ENCODE results near the gene RNF217. TPM values are rescaled to one million over a fixed set of nuclear protein-coding genes. Genes with fewer than 3 reads are reported as not detected.

RNF217 gene
- total RNA-seq, 1 experiment from 2014 or later: 12.2 TPM

DNA sequence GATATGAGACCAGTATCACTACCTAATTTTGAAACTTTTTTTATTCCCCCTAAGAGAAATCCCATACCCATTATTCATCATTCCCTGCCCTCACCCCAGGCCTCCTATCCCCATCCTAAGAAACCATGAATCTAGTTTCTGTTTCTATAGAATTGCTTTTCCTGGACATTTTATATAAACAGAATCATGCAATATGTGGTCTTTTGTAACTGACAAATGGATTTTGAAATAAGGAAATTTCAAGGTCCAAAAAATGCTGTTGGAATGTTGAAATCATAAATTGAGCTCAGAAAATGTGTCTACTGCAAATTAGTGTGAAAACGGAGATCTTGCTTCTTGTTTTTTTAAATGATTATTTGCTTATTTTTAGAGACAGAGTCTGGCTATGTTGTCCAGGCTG, 25.1 kb downstream of the RNF217 start:
- DNase-seq (ENCODE audit: extremely low read depth, low read depth): no peak

- DNase-seq (ENCODE audit: extremely low read depth, low read depth): no peak
These were observed 25.9 kb downstream of the RNF217 start for GRCh38 chr6:124987999-124988591.

DNA sequence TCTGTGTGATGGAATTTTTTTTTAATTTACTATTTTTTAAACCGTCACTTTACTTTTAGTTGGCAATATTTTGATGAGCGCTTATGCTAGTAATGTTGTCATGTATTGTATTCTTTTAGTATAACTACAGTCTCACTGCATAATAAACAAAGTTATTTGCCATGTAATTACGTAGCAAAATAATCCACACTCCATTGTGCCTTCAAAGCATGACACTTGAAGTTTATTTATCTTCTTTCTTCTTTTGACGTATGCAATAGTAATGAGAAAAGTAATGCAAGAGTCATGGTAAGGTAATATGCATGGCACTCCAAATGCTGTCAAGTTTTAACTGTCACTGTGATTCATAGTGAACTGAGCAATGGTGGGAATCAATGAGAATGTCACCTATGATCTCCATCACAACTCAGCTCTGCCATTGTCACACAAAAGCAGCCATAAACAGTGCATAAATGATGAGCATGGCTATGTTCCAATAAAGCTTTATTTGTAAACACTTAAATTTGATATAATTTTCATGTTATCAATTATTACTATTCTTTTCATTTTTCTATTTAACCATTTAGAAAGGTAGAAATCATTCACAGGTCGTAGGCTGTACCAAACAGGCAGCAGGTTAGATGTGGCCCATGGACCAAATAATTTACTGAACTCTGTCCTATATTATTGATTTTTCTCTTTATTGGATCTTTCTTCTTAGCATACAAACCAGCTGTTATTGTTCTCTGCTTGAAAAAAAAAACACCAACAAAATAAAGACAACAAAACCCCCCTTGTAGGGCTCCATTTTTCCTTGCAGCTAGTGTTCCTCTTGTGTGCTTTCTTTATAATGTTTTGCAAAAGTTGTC, 27.1 kb downstream of the RNF217 start:
- no peak for DNase-seq (ENCODE audit: extremely low read depth, low read depth)

DNA sequence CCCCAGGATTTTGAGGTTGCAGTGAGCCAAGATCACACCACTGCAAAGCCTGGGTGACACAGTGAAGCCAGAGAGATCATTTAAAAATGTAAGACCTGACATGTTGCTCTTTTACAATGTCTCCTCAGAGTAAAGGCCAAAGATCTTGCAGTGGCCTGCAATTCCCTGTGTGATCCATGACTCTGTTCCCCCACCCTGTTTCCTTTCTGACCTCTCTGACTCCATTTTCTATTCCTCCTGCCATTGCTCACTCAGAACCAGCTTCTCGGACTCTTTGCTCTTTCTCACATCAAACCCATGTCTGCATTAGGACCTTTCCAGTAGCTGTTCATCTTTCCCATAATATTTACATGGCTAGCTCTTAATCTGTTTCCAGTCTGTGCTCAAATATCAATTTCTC, 28.8 kb downstream of the RNF217 start:
- no peak for DNase-seq (ENCODE audit: extremely low read depth, low read depth)

- no peak for DNase-seq (ENCODE audit: extremely low read depth, low read depth)
These were observed 29.6 kb downstream of the RNF217 start for GRCh38 chr6:124991764-124992295.

- no peak for DNase-seq (ENCODE audit: extremely low read depth, low read depth)
These were observed 31.1 kb downstream of the RNF217 start for GRCh38 chr6:124993327-124993726.

DNA sequence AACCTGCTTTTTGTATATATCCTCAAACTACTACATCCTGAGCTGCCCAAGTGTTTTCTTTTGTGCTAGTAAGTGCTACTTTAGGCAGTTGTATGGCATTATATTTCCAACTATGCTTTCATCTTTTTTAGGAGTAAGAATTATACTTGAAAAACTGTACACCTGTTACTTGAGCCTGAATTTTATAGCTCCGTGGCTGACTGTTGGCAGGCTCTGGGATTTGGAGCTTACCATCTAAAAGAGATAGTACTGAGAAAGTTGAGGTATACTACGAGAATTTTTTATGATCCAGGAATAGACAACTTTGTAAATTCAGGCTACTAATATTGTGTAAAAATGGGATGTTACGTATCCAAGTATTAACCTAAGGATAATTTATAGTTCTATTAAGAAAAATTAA, 32.4 kb downstream of the RNF217 start:
- no peak for DNase-seq (ENCODE audit: extremely low read depth, low read depth)

- no peak for DNase-seq (ENCODE audit: extremely low read depth, low read depth)
These were observed 32.9 kb downstream of the RNF217 start for GRCh38 chr6:124995131-124995530.

GRCh38 chr6:124995645-124996325, 33.5 kb downstream of the RNF217 start:
- DNase-seq (ENCODE audit: extremely low read depth, low read depth): no peak

- DNase-seq (ENCODE audit: extremely low read depth, low read depth): no peak
These were observed 34.2 kb downstream of the RNF217 start for GRCh38 chr6:124996411-124996810.

- no peak for DNase-seq (ENCODE audit: extremely low read depth, low read depth)
These were observed 35.1 kb downstream of the RNF217 start for GRCh38 chr6:124997196-124997875.

DNA sequence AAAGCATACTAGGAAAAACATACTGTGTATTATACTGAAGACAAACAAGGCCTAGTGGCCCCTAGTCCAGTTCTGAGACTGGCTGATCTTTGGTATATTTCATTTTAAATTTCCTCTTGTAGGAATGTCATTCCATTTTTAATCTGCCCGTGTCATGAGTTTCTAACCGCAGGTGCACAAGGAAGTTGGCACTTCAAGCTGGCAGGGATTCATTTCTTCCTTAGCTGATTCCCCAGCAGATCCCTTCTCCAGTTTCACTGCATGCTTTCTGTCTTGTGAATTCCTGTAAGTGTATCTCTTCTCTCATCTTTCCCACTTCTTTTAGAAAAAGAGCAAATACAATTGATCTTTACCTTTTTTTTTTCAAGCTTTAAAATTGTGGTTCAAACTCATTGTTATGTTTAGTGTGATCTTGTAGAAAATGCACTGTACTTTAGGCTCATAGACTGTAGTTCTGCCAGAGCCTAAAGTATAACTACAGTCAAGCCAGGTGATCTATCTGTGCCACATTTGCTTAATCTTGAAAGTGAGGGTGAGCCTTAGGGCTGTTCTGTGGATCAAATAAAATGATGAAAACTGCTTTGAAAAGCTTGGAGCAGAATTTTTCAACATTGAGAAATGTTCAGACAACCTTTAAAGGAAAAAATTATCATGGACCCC, 37.0 kb downstream of the RNF217 start:
- no peak for DNase-seq (ENCODE audit: extremely low read depth, low read depth)

GRCh38 chr6:125001684-125002405, 39.6 kb downstream of the RNF217 start:
- DNase-seq (ENCODE audit: extremely low read depth, low read depth): no peak

- no peak for DNase-seq (ENCODE audit: extremely low read depth, low read depth)
These were observed 40.1 kb downstream of the RNF217 start for GRCh38 chr6:125002406-125002741.

- DNase-seq (ENCODE audit: extremely low read depth, low read depth): no peak
These were observed 40.8 kb downstream of the RNF217 start for GRCh38 chr6:125003070-125003469.

DNA sequence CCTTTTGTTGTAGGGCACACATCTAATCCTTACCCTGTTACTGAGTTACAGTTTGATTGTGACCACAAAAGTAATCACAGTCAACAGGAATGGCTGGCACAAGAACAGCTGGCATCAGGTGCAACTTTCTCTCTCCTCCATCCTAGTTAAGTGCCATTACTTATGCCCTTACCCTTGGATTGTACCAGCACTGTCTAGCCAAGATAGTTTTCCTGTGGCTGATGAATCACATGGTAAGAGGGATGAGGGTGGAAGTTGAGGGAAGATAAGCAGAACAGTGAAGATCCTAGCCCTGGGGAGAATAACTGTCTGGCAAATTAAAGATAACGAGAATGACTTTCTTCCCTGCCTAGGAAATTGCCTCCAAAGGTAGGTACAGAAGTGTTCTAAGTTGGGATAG, 42.0 kb downstream of the RNF217 start:
- DNase-seq (ENCODE audit: extremely low read depth, low read depth): no peak

- no peak for DNase-seq (ENCODE audit: extremely low read depth, low read depth)
These were observed 42.8 kb downstream of the RNF217 start for GRCh38 chr6:125004797-125005595.

DNA sequence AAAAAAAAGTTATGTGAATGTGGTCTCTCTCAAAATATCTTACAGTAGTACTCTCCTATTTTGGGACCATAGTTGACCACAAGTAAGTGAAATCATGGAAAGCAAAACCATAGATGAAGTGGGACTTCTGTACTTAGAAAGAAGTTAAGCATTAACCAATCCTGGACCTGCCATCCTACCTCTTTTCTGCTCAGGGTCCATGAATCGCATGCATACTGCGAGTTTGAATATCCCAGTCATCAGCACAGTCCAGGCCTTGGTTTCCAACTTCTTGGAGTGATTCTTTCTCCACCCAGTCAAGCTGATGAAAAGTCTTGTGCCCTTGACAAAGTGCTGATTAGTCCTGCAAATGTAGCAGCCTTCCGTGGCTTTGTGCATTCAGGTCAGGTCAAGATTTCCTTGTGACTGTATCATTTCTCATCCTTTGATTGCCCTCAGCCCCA, 46.0 kb downstream of the RNF217 start:
- DNase-seq (ENCODE audit: extremely low read depth, low read depth): no peak

GRCh38 chr6:125008957-125009356, 46.7 kb downstream of the RNF217 start:
- DNase-seq (ENCODE audit: extremely low read depth, low read depth): no peak
